ENCODE results near the gene TGM6.
A peak's percentile ranks its signal among the peaks of the same experiment; 100 is the strongest.

Gene TGM6

DNA sequence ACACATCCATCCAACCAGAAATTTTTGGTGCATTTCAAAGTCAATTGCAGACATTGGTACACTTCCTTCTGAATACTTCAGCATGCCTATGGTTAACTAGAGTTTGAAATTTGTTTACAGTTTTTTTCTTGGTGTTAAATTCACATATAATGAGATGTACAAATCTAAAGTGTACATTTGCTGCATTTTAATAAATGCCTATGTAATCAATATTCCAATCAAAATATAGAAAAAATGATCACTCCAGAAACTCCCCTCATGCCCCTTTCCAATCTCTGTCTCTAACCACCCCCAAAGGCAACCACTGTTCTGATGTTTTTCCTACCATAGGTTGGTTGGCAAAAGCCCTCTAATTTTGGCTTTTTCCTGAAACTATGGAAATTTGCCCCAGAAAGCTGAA, 7.6 kb upstream of the TGM6 start:
- no peak for DNase-seq (ENCODE audit: low read depth)
- TF ChIP-seq, protein P1, sequence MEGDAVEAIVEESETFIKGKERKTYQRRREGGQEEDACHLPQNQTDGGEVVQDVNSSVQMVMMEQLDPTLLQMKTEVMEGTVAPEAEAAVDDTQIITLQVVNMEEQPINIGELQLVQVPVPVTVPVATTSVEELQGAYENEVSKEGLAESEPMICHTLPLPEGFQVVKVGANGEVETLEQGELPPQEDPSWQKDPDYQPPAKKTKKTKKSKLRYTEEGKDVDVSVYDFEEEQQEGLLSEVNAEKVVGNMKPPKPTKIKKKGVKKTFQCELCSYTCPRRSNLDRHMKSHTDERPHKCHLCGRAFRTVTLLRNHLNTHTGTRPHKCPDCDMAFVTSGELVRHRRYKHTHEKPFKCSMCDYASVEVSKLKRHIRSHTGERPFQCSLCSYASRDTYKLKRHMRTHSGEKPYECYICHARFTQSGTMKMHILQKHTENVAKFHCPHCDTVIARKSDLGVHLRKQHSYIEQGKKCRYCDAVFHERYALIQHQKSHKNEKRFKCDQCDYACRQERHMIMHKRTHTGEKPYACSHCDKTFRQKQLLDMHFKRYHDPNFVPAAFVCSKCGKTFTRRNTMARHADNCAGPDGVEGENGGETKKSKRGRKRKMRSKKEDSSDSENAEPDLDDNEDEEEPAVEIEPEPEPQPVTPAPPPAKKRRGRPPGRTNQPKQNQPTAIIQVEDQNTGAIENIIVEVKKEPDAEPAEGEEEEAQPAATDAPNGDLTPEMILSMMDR (IDR thresholded peaks at IDR 0.05; ENCODE audit: low read length, missing control alignments) = no peak
- no peak overlapping the region for H3K4me3 ChIP-seq (replicated peaks; ENCODE audit: low read depth, low read length)

DNA sequence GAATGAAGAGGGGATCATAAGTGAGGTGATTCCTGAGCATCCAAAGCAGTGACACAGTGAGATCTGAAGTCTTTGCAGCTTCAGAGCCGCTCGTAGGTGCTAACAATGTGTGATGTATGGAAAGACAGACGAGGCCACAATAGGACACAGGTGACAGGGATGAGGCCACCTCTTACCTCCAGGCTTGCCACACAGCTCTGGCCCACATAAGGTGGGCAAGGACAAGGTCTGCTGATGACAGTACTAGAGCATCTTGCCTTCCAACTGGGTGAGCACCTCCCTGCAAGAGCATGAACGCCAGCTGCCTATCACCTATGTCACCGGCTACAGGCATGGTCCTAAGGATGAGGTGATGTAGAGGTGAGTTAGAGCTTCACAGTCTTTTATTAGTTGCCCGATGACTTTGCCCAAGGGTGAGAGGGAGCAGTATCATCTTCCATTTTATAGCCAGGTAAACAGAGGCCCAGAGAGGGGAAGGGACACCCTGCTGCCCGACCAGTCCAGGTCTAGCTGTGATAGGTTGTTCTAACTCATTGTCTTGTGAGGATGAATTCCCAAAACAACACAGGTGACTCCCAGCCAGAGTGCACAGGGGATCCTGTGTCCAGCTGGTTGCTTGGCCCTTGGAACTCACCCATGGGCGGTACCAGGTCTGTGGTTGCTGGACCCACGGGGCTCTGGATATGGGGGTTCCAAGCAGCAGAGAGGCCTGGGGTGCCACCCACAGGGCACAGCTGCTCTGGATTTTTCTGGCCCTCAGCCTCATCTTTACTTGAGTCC, 6.2 kb upstream of the TGM6 start:
- no peak overlapping the region for H3K4me3 ChIP-seq (replicated peaks; ENCODE audit: low read depth, low read length)
- no peak for DNase-seq (ENCODE audit: low read depth)
- TF ChIP-seq, protein P1 (IDR thresholded peaks at IDR 0.05; ENCODE audit: low read length, missing control alignments) = no peak

DNA sequence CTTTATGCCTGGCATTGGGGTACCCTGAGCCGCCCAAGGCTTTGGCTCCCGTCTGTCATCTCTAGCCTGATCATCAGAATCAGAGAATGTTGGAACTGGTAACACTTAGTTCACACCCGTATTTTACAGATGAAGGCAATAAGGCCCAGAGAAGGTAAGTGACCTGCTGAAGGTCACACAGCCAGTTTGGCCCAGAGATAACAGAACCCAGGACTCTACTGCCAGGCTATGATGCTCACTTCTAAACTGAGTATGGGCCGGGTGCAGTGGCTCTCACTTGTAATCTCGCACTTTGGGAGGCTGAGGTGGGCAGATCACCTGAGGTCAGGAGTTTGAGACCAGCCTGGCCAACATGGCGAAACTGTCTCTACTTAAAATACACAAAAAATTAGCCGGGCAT, 1.8 kb upstream of the TGM6 start:
- H3K4me3 ChIP-seq (replicated peaks; ENCODE audit: low read depth, low read length) = no peak overlapping the region
- TF ChIP-seq, protein P1 (IDR thresholded peaks at IDR 0.05; ENCODE audit: low read length, missing control alignments) = no peak
- DNase-seq (ENCODE audit: low read depth) = no peak

DNA sequence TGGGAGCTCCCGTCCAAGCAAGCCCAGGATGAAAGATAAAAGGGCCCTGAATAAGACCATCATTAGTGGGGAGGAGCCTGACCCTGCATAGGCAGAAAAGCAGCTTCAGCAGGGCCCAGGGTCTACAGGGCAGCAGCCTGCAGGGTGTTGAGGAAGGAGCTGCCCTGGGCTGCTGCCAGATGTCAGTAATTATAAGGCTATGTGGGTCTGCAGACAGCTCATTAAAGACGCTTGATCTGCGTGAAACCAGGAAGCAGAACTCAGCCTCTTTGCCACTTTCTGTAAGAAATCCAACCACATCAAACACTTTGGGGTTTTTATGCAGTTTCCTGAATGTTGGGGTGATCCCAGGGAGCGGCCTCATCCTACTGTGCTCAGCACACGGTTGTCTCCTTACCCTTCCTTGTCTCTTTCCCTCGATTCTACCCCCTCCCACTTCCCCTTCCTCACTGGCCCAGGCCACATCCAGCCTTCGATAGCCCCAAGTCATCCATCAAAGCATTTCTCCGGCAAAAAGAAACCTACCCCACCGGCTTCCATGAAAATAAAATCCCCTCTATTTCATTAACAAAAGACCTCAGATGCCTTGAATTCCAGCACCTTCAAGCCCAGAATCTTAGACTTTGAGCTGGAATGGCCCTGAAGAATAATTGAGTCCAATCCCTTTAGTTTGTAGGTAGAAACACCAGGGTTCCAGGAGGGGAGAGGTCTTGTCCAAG, 1.0 kb upstream of the TGM6 start:
- DNase-seq (ENCODE audit: low read depth) = no peak
- no peak overlapping the region for H3K4me3 ChIP-seq (replicated peaks; ENCODE audit: low read depth, low read length)
- TF ChIP-seq, protein P1 (IDR thresholded peaks at IDR 0.05; ENCODE audit: low read length, missing control alignments) = no peak

DNA sequence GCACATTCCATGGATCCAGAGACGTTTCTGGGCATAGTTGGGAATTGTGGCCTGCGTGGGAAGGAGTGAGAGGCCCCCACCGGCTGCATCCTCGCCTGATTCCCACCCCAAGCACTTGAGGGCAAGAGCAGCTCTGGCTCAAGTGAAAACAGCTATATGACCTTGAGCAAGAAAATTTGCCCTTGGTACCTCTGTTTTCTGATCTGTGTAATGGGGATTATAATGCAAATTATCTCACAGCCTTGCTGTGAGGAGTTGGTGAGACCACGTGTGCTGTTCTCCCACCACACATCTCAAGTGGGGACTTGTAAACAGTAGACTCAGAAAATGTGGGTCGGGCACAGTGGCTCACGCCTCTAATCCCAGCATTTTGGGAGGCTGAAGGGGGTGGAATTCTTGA, 602 bp downstream of the TGM6 start:
- TF ChIP-seq, protein P1 (IDR thresholded peaks at IDR 0.05; ENCODE audit: low read length, missing control alignments) = no peak
- no peak overlapping the region for H3K4me3 ChIP-seq (replicated peaks; ENCODE audit: low read depth, low read length)
- no peak for DNase-seq (ENCODE audit: low read depth)

DNA sequence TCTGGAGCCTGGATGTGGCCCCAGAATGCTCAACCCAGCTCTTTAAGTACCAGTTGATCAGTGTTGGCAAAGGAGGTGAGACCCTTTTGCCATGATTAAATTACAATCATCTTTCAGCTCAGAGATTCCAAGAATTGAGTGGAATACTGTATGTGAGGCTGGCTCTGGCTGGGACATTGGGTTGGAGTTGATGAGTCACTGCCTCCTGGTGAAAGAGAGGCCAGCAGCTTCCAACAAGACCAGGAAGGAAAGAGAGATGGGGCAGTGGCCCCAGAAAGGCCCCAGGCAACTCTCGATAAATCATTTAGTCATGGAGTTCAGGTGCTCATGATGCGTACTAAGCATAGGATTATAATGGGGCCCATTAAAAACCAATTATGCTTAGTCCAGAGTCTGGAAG, 2.1 kb downstream of the TGM6 start:
- H3K4me3 ChIP-seq (replicated peaks; ENCODE audit: low read depth, low read length) = no peak overlapping the region
- TF ChIP-seq, protein P1 (IDR thresholded peaks at IDR 0.05; ENCODE audit: low read length, missing control alignments) = no peak
- DNase-seq (ENCODE audit: low read depth) = peak; percentile 3
